Cardiac muscle cell (in vitro differentiated cells and primary cell): Measurements from ENCODE around the gene ADH5. TPM values are rescaled to one million over a fixed set of nuclear protein-coding genes. Genes with fewer than 3 reads are reported as not detected.

Experiments
- polyA plus RNA-seq: library from polyadenylated mRNA; unstranded; fragments of >200 nt; fragmentation: Nextera tagmentation; extraction: Ambion mirVana; gene quantifications from 2 replicates; pipeline ENCODE4 v1.2.1, GENCODE V29; 2016
- total RNA-seq: library from RNA; depleted of rRNA; stranded (reverse); fragments of >200 nt; gene quantifications from 2 replicates; pipeline ENCODE4 v1.2.3, GENCODE V29; 2016

Gene ADH5
- total and polyA plus RNA-seq, 2 experiments from 2014 or later, result 148 to 177 TPM

Other genes with a start within 250 kb of the ADH5 start
- gene EIF4E, start 159.7 kb downstream of the ADH5 start, total RNA-seq, result 72.3 and 119 TPM in 2 replicates
- gene EIF4E, start 159.7 kb downstream of the ADH5 start, polyA plus RNA-seq, result 143 and 165 TPM in 2 replicates
- gene METAP1, start 93.1 kb downstream of the ADH5 start, total RNA-seq, result 48.4 and 55.4 TPM in 2 replicates
- gene METAP1, start 93.1 kb downstream of the ADH5 start, polyA plus RNA-seq, result 40.1 and 55.0 TPM in 2 replicates
- not detected in 2 replicates for gene ADH4, start 55.5 kb upstream of the ADH5 start, total RNA-seq
- 0.42 TPM in 1 of 2 replicates, not detected in the other for gene ADH4, start 55.5 kb upstream of the ADH5 start, polyA plus RNA-seq
- not detected in 2 replicates for gene ADH6, start 130.5 kb upstream of the ADH5 start, total RNA-seq
- gene ADH6, start 130.5 kb upstream of the ADH5 start, polyA plus RNA-seq, result 0.72 TPM in 1 of 2 replicates, not detected in the other
- gene ADH1A, start 202.2 kb upstream of the ADH5 start, total RNA-seq, result not detected in 2 replicates
- gene ADH1A, start 202.2 kb upstream of the ADH5 start, polyA plus RNA-seq, result not detected in 2 replicates
- not detected in 2 replicates for gene ADH1B, start 232.6 kb upstream of the ADH5 start, total RNA-seq
- gene ADH1B, start 232.6 kb upstream of the ADH5 start, polyA plus RNA-seq, result not detected in 2 replicates